Stimulated activated CD8-positive, alpha-beta memory T cell treated with anti-CD3 and anti-CD28 coated beads, Interleukin-7, amount 100 ng/mL, for 4 hours (primary cell): ENCODE data around the gene GNG12.

ENCODE experiments used
- DNase-seq, 2 donors: peaks; one replicate each; pipeline ENCODE4 v3.0.0-alpha.2; 2020; ENCODE audit warnings: low read depth in 2 of 2

GNG12 gene

DNA sequence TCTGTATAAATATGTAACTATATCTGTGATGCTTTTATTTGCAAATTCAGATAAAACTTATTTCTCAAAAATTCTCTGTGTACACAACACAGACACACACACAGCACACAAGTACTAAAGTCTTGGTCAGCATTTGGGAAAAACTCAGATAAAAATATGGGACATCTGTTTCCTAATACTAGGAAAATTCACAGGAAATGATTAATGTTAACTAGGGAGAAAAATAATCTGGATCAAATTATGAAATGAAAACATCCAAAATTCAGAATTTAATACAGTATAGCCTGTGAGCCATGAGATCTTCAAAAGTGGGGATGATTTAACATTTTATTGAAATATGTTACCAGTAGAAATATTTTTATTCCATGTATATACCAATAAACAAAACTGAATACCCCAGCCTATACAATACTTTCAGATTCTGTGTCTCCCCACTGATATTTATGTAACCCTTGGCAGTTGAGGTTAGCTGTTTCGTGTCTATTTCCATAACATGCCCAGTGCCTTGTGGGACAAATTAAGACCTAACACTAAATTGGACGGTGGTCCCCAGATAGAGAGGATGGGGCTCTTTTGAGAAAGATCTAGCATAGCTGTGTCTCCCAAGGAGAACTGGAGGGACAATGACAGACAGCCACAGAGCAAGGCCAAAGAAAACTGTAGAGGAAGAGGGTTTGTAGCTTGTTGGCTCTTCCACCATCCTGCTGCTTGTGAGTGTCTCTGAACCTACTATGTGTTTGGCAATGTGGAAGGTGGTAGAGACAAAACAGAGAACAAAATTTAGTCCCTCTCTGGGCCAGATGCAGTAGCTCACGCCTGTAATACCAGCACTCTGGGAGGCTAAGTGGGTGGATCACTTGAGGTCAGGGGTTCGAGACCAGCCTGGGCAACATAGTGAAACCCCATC, 47.2 kb downstream of the GNG12 start:
- DNase-seq: no peak

DNA sequence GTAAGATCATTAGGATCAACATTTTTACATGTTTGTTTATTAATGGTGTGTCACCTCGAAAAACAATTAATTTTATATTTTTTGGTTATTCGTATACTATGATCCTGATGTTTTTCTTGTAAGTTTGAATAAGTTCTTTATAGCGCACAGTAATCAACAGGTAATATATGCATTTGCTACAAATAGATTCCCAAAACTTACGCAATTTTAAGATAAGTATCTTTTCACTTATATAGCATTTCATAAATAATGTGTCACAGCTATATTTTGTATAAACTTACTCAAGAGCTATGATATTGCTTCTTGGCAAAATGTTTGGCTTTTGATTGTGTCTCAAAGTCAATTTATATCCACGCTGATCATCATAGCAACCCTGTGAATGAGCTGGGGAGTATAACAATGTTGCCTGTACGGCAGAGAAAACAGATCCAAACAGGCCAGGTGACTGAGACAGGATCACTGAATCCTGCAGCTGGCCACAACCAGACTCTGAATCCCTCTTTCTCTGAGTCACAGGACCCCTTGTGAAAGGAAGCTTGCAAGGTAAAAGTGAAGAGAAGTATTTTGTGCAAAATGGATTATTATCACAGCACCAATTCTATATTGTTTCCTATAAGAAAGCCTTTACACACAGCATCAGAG, 48.6 kb downstream of the GNG12 start:
- no peak for DNase-seq

DNA sequence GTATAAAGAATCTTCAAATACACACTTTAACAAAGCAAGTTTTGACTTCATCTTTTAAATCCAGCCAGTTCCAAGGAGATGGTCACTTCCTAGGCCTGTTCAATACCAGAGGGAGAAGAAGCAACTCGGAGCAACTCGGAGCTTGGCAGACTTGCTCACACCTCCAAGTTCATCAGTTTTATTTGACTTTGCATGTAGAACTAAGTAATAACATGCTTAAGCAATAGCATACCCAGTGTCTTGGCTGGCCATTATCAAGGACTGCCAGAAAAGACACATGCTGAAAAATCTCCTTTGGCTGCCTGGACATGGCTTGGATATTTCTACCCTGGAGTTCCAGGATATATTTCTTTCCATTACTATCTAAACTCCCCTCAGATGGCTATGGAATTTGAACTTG, 52.6 kb downstream of the GNG12 start:
- no peak for DNase-seq

DNA sequence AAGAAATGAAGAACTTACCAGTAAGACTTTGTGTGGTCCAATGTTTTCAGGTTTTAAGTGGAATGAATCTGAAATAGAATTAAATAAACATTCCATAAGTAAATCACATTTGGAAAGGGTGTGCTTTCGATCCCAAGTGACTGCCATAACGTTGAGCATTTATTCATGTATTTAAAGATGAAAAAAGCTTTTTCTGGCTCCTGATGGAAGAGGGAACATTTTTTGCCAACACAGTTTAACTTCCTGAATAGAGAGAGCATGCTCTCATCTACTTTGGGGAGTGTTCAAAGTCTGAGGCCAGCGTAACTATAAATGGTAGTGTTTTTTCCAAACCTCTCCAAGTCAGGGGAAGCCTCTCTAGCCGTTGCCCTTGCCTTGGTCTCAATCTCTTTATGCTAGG, 55.8 kb downstream of the GNG12 start:
- DNase-seq: no peak

DNA sequence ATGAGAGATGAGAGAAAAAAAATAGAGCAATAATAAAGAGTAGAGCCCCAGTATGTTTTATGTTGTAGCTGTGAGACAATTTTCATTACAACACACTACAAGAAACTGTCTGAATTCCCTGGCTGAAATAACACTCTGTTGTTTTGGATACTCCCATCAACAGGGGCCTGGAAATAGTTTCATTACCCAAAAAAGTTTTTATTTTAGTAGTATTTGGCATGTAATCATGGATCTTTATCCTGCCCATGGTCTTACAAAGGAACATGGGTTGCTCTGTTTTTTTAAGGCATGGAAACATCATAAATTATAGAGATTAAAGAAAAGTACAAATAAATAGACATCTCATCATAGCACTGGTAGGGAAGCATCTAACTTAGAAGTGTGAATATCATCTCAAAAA, 56.3 kb downstream of the GNG12 start:
- no peak for DNase-seq

DNA sequence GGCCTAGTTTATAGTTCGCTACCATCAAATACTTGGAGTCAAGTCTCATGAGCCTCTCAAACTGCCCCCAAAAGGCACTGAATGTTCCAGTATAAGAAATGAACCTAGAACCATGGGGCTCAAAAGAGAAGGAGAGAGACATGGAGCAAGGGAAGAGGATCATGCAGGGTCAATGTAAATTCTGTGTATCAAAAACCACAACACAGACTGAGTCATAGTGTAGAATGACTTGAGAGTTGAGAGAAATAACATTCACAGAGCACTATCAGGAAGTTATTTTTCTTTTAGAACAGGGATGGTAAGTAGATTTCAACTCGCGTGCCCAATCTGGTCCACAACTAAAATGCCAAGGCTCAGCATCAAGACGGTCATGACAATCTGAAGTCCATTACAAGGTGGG, 59.8 kb downstream of the GNG12 start:
- DNase-seq: no peak

DNA sequence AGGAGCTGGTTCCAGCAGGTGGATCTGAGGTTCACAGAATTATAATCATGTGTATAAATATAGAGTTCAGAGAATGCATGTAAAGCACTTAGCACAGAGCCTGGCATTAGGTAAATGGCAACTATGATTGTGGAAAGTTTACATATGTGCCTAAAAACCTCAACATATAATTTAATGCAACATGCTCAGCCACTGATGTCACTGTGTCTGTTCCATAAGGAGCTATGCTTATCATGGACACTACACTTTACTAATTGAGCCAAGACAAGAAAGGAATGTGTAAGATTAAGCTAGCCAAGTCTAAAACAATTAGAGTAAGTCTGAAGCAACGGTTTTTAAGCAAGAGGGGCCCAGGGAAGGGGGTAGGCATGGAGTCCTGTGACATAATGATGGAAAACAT, 61.5 kb downstream of the GNG12 start:
- DNase-seq: no peak

DNA sequence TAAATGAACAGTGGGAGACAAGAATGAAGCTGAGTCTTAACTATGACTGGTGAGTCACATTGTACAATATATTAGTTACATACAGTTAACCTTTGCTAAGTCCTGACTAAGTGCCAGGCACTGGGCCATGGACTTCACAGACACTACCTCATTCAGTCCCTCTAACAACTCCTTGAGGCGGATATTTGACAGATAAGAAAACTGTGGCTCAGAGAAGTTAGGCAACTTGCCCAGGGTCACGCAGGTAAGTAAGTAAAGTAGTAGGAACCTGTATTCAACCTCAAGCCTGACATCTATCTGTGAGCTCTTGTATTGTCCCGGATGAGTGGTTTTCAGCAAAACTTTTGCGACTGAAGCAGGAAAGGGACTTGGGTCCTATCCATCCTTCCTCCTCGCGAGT, 62.1 kb downstream of the GNG12 start:
- DNase-seq: no peak

DNA sequence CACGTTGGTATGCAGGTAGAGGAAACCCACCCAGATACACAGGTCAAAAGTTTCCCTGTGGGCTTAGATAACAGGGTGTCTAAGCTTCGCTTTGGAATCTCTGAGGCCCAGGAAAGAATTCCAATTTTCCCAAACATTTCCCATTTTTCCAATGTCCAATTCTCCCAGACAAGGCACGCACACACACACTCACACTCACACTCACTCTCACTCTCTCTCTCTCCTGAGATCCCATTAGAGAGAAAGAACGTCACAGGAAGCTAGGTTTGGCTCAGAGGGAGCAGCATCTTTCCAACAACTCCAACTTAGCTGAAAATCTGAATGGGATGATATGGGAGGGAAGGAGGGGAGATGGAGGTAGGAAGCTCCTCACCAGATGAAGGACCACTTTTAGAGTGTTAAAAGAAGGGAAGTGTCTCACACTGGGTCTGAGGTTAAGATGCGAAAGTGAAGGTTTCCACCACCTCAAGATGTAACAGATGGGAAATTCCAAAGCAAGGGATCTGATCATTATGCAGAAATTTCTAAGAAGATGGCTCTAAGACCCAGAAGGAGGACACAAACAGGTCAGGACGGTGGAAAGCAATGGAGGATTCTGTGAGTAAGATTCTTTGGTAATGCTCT, 63.5 kb downstream of the GNG12 start:
- no peak for DNase-seq

DNA sequence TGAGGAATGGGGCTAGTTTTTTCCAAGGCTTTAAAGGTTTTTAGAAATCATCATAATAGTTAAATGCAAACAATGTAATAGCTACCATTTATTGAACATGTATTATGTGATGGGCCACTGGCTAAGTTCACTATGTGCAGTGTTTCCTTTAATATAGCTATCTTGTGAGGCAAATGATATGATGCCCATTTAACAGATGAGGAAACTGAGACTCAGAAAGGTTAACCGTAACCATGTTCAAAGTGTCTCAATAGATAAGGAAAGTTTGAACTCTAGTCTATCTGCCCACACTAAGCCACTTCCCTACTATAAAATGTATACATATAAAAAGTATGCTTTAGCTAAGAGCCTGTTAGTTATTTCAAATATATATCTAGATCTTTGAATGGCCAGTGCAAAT, 64.8 kb downstream of the GNG12 start:
- DNase-seq: no peak

DNA sequence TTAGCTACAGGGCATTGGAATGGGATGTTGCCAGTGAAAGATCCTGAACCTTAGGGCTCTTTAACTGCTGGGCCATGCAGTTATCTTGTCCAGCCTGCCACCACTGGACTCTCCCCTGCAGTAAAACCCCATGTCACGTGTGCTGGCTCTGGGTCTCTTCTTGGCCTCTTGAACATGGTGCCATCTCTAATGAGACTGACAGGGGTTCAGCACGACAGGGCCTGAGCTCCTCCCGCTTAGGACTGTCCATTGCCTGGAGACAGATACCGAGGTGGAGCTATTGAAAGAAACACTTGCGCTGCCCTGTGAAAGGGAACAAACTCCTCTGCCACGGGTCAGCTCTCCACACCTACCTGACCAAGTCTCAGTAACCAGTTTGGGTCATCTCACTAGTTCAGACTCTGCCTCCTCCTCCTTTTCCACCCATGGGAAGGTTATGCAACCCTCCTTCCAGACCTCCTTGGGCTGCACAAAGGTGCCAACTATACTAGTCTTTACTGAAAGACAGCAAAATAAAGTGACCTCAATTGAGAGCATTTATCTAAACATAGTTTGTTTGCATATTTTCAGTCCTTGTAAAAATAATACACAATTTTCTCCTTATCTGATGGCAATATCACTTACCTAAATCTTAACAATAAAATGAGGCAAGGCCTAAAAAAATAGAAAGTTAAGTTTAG, 66.0 kb downstream of the GNG12 start:
- no peak for DNase-seq

DNA sequence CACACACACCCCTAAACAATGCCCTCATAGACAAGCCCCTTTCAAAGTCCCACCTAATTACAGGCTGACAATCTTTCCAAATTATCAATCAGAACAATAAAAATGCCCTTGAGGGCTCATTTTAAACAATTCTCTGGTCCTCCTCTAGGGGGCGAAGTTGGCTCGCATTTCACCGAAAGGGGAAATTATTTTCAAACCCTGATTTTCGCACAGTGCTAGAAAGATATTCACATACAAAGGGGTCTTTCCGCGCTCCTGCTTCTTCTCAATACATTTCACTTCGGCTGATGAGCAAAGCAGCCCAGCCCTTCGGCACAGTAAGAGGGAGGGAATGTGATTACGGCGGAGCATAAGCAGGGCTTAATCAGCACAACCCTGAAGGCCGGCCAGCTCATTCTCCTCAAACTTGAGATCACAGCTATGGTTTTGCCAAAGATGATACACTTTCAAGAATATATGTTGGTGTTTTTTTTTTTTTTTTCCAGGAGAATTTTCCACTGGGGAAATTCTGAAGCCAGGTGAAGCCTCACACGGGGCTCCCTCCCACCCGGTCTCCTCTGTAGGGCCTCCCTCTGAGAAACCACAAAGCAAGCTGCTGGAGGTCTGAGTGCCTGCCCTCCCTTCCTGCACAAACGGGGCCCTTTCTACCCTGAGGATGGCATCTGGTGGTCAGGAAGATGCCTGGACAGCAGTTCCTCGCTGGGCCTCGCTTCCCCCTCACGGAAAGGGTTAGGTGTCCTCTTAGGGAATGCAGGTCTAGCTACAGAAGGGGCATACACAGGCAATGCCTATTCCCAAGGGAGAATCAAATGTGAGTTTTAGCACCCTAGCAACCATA, 66.9 kb downstream of the GNG12 start:
- no peak for DNase-seq

DNA sequence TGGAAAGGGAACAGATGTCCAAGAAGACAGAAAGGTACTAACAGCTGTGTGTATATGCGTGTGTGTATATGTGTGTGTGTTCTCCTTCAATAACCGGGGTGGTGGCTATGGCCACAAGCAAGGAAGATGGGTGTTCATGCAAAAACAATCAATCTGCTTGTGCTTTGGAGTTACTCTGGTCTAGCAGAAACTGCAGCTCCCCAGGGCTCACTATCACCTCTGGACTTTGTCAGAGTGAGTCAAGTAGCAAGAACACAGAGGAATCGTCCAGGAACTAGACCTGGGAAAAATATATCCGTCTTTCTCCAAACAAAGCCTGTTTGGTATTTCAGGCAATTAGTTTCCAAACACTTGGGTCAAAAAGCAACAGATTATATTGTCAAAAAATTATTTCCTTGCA, 68.6 kb downstream of the GNG12 start:
- no peak for DNase-seq

DNA sequence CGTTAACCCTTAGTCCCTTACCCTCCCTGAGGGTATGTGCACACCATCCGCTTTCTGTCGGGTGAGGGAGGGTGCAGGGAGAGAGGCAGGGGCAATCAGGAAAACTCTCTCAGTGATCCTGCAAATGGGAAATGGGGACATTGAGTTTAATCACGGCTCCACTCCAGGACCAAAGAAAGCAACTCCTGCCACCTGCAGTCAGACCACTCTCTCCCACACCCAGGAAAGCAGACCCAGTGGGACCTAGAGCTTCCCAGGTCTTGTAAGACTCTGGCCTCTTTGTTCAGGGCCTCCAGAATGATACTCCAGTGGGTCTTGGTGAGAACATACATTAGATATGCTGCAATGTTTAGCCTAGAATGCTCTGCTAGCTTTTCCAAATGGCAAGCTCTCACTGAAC, 71.5 kb downstream of the GNG12 start:
- no peak for DNase-seq

DNA sequence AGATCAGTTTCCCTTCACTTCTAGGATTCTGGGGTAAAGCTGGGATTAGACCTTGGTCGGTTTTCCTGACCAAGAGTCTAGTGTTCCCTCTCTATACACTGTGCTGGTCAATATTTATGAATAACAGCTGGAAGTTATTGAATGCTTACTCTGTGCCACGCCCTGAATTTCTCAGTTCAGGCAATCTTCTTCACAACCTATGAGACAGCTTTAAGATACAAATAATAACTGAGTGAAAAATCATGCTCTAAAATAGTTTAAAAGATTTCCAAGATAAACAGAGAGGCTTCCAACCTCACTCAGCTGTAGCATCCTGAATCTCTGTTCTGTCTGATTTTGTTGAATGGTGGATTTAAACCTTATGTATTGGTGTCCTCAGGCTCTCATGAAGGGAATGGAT, 72.2 kb downstream of the GNG12 start:
- no peak for DNase-seq

DNA sequence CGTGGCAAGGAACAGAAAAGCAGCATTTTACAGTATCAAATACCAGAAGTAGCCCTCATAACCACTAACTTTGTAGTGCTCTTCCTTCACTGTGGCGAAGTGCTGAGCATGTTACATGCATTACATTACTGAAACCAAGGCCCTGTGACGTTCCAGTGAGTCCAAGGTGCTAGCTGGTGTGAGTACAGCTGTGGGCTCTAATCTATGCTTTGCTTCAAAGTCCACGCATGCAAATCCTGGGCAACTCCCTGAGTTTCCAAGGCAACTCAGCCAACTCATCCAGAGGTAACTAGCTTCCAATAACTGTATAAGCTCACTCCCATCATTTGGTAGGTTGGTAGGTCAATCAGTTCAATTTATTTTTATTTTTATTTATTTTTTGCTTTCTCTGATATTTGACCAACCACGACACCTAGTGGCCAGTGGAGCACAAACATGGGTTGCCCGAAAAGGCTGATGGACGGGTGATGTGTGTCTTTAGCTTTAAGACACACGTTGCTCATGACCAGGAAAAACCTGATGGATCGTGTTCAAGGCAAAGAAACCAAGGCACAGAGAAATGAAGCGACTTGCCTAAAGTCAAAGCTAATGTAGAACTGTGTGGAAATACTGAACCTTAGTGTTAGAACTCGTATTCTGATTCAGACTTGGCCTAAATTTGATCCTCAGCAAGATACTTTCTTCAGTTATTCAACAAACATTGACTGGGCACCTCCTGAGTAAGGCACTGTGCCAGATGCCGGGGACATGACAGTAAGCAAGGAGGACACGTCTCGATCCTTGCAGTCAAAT, 73.0 kb downstream of the GNG12 start:
- DNase-seq: peak in 1 of 2 donors; percentile 30

DNA sequence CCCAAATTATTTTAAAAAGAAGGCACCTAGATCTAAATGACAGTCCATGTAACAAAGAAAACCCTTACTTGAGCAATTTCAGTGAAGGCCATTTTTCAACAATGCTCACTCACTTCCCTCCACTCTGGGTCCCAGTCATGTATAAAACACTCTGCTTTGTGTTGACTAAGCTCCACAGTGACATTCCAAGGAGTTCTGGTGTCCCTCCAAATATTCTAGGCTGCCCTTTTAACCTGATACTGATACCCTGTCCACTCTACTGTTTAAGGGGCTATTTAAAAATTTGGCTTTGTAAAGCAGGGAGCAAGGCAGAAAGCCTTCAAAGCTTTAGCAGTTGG, 73.6 kb downstream of the GNG12 start:
- DNase-seq: no peak

DNA sequence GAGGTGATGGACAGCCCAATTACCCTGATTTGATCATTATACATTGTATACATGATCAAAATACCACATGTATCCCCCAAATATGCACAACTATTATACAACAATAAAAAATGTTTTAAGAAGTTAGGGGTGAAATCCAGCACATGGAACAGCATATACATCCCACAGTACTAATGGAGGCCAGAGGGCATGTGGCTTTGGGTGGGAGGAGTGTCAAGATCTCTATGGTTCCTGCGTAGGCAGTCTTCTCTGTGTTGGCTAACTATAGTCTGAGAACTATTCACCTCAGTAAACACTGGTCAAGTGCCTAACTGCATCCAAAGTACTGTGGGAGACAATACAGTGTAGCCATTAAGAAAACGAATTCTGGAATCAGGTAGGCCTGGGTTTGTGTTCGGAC, 74.2 kb downstream of the GNG12 start:
- no peak for DNase-seq

DNA sequence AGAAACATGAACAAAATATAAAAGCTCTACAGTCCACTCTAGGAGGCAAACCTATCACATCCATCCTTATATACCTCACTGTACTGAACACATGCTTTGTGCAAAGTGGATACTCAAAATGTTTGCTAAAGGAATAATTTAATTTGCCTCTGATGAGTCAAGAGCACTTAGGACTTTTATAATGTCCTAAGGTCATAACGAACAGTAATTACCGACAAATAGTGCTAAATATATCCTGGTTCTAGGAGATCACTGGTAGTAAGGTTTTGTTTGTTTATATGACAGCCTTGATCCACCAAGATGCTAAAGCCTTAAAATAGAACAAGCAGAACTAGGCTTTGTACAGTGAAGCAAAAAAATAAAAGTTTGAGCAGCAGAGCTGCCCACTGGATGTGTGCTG, 77.6 kb downstream of the GNG12 start:
- no peak for DNase-seq

DNA sequence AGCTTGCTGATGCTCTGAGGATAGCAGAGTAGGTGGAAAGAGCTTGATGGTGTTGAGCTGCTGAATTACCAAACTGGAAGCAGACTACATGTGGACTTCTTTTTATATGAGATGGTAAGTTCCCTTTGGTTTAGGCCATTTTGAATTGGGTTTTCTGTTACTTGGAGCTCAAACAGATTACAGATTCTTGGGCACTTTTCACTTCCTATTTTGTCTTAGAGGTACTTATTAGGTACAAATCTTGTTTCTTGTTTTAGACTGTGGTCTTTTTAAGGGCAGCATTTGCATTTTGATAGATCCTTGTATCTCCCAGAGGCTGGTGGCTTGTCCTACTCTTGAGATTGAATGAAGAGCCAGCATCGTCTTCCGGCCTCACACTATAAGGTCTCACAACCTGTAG, 78.1 kb downstream of the GNG12 start:
- no peak for DNase-seq

DNA sequence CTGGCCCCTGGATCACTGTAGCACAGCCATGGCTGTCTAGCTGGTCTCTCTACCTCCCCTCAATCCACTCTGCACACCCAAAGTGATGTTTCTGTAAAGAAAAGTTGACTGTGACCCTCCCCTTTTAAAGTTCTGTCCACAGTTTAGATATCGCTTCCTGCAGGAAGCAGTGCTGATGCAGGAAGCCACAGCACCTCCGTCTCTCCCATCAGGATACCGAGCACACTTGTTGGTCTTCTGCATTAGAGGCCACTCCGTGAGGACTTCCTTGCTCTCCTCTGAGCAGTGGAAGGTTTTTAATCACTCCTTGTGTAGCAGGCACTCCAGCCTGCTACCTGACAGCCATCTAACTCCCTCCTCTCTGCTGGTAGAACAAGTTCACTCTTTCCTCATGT, 78.7 kb downstream of the GNG12 start:
- no peak for DNase-seq
